Naive thymus-derived CD8-positive, alpha-beta T cell (primary cell): ENCODE data around the gene C4orf17. TPM values are rescaled to one million over a fixed set of nuclear protein-coding genes. Genes with fewer than 3 reads are reported as not detected.
"Not testable (repeated sequence)": the region's sequence is repeated elsewhere in the genome, so short reads cannot be mapped to it uniquely, and the experiment has no call there.

Source experiments
- ATAC-seq, 2 donors: fragments of 150-1000 bp; cut with Tn5 transposase in 1 of 2; sonication (Bioruptor Pico), chemical (Tn5 transposase) in 1 of 2; 1 replicate in 1 of 2; 2 replicates in 1 of 2; pipeline ENCODE4 v1.10.0; 2021; ENCODE audit warnings: mild to moderate bottlenecking in 2 of 2, moderate library complexity in 2 of 2
- POLR2A ChIA-PET: fragments of 350-600 bp; sonication (Branson Sonifier 250); formaldehyde crosslinking; loops from one replicate; lab custom pipeline; 2021; ENCODE audit warnings: antibody characterized with exemption; lab: Charles Lee
- DNase-seq, 10 donors: peaks; one replicate each; pipeline versions ENCODE4 v3.0.0 to v3.0.0-alpha.2; 2020 to 2022
- H3K27ac Mint-ChIP-seq, 10 donors: one replicate each; pipeline ENCODE4 v1.8.0; 2020 to 2022; ENCODE audit warnings: mild to moderate bottlenecking in 10 of 10, mixed read lengths in 10 of 10, moderate library complexity in 4 of 10, inconsistent platforms in 1 of 10
- H3K27me3 Mint-ChIP-seq, 5 donors: one replicate each; pipeline ENCODE4 v1.8.0; 2021 to 2022; ENCODE audit warnings: mixed read lengths in 5 of 5
- H3K36me3 Mint-ChIP-seq, 3 donors: one replicate each; pipeline ENCODE4 v1.8.0; 2020 to 2022; ENCODE audit warnings: mixed read lengths in 3 of 3, mild to moderate bottlenecking in 2 of 3, inconsistent platforms in 1 of 3
- H3K4me1 Mint-ChIP-seq, 4 donors: one replicate each; pipeline ENCODE4 v1.8.0; 2021 to 2022; ENCODE audit warnings: mixed read lengths in 4 of 4
- H3K4me3 Mint-ChIP-seq, 10 donors: one replicate each; pipeline ENCODE4 v1.8.0; 2020 to 2022; ENCODE audit warnings: mild to moderate bottlenecking in 10 of 10, mixed read lengths in 10 of 10, moderate library complexity in 6 of 10, inconsistent platforms in 1 of 10
- H3K9me3 Mint-ChIP-seq, 9 donors: one replicate each; pipeline ENCODE4 v1.8.0; 2020 to 2022; ENCODE audit warnings: mixed read lengths in 9 of 9, mild to moderate bottlenecking in 3 of 9, inconsistent platforms in 1 of 9, moderate library complexity in 1 of 9
- polyA plus RNA-seq, 3 donors: library from polyadenylated mRNA; unstranded; fragments of 300-500 nt; fragmentation: Illumina TruSeq; gene quantifications; one replicate each; pipeline ENCODE4 v1.2.3, GENCODE V29; 2021
- total RNA-seq, 8 experiments: library from RNA in 2 of 8; stranded (reverse) in 2 of 8; gene quantifications; one replicate each; pipeline ENCODE4 v1.2.3 and lab custom pipeline; 2021 to 2026

The C4orf17 gene
- total RNA-seq: not detected
- polyA plus RNA-seq: not detected
- total RNA-seq (lab: John Stamatoyannopoulos, UW): 0 reads per million in 6 experiments

GRCh38 chr4:99510721-99511120 is at the start of gene C4orf17:
Gene C4orf17, plus strand, starts transcription at chr4:99511021. Its CDS starts 2,061 bp downstream, at chr4:99513082.
- peaks cover 0 to 2% (median 0%) of the 10 kb centered on the region in 5 donors for H3K27me3 Mint-ChIP-seq
- DNase-seq: no peak
- H3K27ac Mint-ChIP-seq: peak within 1 kb of the TSS in 3 of 10 donors; percentile 8 to 44 (median 16)
- H3K4me1 Mint-ChIP-seq: peaks cover 24 to 36% (median 32%) of the 10 kb centered on the region in 4 donors
- no peaks in the 10 kb centered on the region for H3K36me3 Mint-ChIP-seq
- POLR2A ChIA-PET: no interaction called here
- peaks cover 0 to 10% (median 0%) of the 10 kb centered on the region in 9 donors for H3K9me3 Mint-ChIP-seq
- H3K4me3 Mint-ChIP-seq: no peak within 1 kb of the TSS
- no peak for ATAC-seq

GRCh38 chr4:99461623-99462401 is 49.0 kb upstream of the C4orf17 start:
- ATAC-seq (no peak), DNase-seq (no peak)
- H3K27me3 Mint-ChIP-seq: peaks cover 0 to 14% (median 9%) of the 10 kb centered on the region in 5 donors
- H3K27ac Mint-ChIP-seq: no peak overlapping the region
- H3K9me3 Mint-ChIP-seq: no peaks in the 10 kb centered on the region
- POLR2A ChIA-PET: no interaction called here
- no peaks in the 10 kb centered on the region for H3K36me3 Mint-ChIP-seq
- H3K4me1 Mint-ChIP-seq: no peaks in the 10 kb centered on the region
- no peak overlapping the region for H3K4me3 Mint-ChIP-seq

- peak; percentile 75 to 80 for ATAC-seq
- no peak overlapping the region for H3K27ac Mint-ChIP-seq
- H3K36me3 Mint-ChIP-seq: no peaks in the 10 kb centered on the region
- H3K27me3 Mint-ChIP-seq: peaks cover 0 to 13% (median 12%) of the 10 kb centered on the region in 5 donors
- peak in 9 of 10 donors; percentile 7 to 64 (median 39) for DNase-seq
- no peaks in the 10 kb centered on the region for H3K4me1 Mint-ChIP-seq
- H3K9me3 Mint-ChIP-seq: no peaks in the 10 kb centered on the region
- POLR2A ChIA-PET: no interaction called here
- H3K4me3 Mint-ChIP-seq: no peak overlapping the region
Measured at GRCh38 chr4:99462875-99463464, 47.9 kb upstream of the C4orf17 start.

- POLR2A ChIA-PET: no interaction called here
- ATAC-seq (no peak), DNase-seq (no peak)
- peaks cover 0 to 13% (median 10%) of the 10 kb centered on the region in 5 donors for H3K27me3 Mint-ChIP-seq
- no peak overlapping the region for H3K27ac Mint-ChIP-seq
- no peaks in the 10 kb centered on the region for H3K4me1 Mint-ChIP-seq
- H3K4me3 Mint-ChIP-seq: no peak overlapping the region
- H3K36me3 Mint-ChIP-seq: no peaks in the 10 kb centered on the region
- no peaks in the 10 kb centered on the region for H3K9me3 Mint-ChIP-seq
Measured at GRCh38 chr4:99463566-99463965, 47.3 kb upstream of the C4orf17 start.

GRCh38 chr4:99467887-99468286 is 42.9 kb upstream of the C4orf17 start:
- Mint-ChIP-seq H3K27me3 (peaks cover 0 to 12% (median 5%) of the 10 kb centered on the region in 5 donors), H3K9me3 (no peaks in the 10 kb centered on the region), H3K4me1 (no peaks in the 10 kb centered on the region), H3K4me3 (no peak overlapping the region), H3K36me3 (no peaks in the 10 kb centered on the region), H3K27ac (no peak overlapping the region)
- ATAC-seq (no peak), DNase-seq (no peak)
- POLR2A ChIA-PET: no interaction called here

- H3K4me3 Mint-ChIP-seq: no peak overlapping the region
- no peaks in the 10 kb centered on the region for H3K9me3 Mint-ChIP-seq
- no peaks in the 10 kb centered on the region for H3K36me3 Mint-ChIP-seq
- H3K27me3 Mint-ChIP-seq: peaks cover 0 to 12% (median 5%) of the 10 kb centered on the region in 5 donors
- ATAC-seq: no peak
- POLR2A ChIA-PET: no interaction called here
- no peaks in the 10 kb centered on the region for H3K4me1 Mint-ChIP-seq
- DNase-seq: no peak
- H3K27ac Mint-ChIP-seq: no peak overlapping the region
Measured at GRCh38 chr4:99468889-99469288, 41.9 kb upstream of the C4orf17 start.

- no peak for DNase-seq
- Mint-ChIP-seq H3K36me3 (no peaks in the 10 kb centered on the region), H3K27ac (no peak overlapping the region), H3K4me3 (no peak overlapping the region), H3K27me3 (peaks cover 0 to 6% (median 2%) of the 10 kb centered on the region in 5 donors), H3K9me3 (no peaks in the 10 kb centered on the region), H3K4me1 (no peaks in the 10 kb centered on the region)
- ATAC-seq: no peak
- POLR2A ChIA-PET: no interaction called here
Measured at GRCh38 chr4:99471349-99471748, 39.5 kb upstream of the C4orf17 start.

GRCh38 chr4:99471896-99472295 is 38.9 kb upstream of the C4orf17 start:
- no peaks in the 10 kb centered on the region for H3K9me3 Mint-ChIP-seq
- H3K36me3 Mint-ChIP-seq: no peaks in the 10 kb centered on the region
- no peak for ATAC-seq

GRCh38 chr4:99473131-99473530 is 37.7 kb upstream of the C4orf17 start:
- Mint-ChIP-seq H3K4me3 (no peak overlapping the region), H3K4me1 (no peaks in the 10 kb centered on the region), H3K9me3 (no peaks in the 10 kb centered on the region), H3K27ac (no peak overlapping the region), H3K36me3 (no peaks in the 10 kb centered on the region), H3K27me3 (peaks cover 0 to 4% (median 0%) of the 10 kb centered on the region in 5 donors)
- DNase-seq (no peak), ATAC-seq (no peak)
- POLR2A ChIA-PET: no interaction called here

More at GRCh38 chr4:99471896-99472295, 38.9 kb upstream of the C4orf17 start:
- Mint-ChIP-seq H3K4me1 (no peaks in the 10 kb centered on the region), H3K4me3 (no peak overlapping the region), H3K27me3 (peaks cover 0 to 6% (median 2%) of the 10 kb centered on the region in 5 donors), H3K27ac (no peak overlapping the region)
- DNase-seq: no peak
- POLR2A ChIA-PET: no interaction called here

GRCh38 chr4:99483636-99484035 is 27.2 kb upstream of the C4orf17 start:
- POLR2A ChIA-PET: no interaction called here
- no peak for DNase-seq
- Mint-ChIP-seq H3K4me1 (peaks cover 0 to 2% (median 0%) of the 10 kb centered on the region in 4 donors), H3K27me3 (peaks cover 0 to 1% (median 0%) of the 10 kb centered on the region in 5 donors), H3K4me3 (no peak overlapping the region), H3K27ac (no peak overlapping the region), H3K9me3 (peaks cover 0 to 47% (median 27%) of the 10 kb centered on the region in 9 donors), H3K36me3 (peaks cover 0 to 28% (median 17%) of the 10 kb centered on the region in 3 donors)
- no peak for ATAC-seq

- peaks cover 0 to 38% (median 21%) of the 10 kb centered on the region in 3 donors for H3K36me3 Mint-ChIP-seq
Measured at GRCh38 chr4:99485212-99485611, 25.6 kb upstream of the C4orf17 start.

GRCh38 chr4:99486648-99487047 is 24.2 kb upstream of the C4orf17 start:
- ATAC-seq, H3K4me3 Mint-ChIP-seq, POLR2A ChIA-PET, H3K27ac Mint-ChIP-seq, H3K4me1 Mint-ChIP-seq, DNase-seq, H3K27me3 Mint-ChIP-seq: not testable (repeated sequence)
- H3K36me3 Mint-ChIP-seq: peaks cover 0 to 41% (median 23%) of the 10 kb centered on the region in 3 donors
- H3K9me3 Mint-ChIP-seq: peaks cover 9 to 68% (median 33%) of the 10 kb centered on the region in 9 donors

More at GRCh38 chr4:99485212-99485611, 25.6 kb upstream of the C4orf17 start:
- ATAC-seq (no peak), DNase-seq (no peak)
- H3K27ac Mint-ChIP-seq: no peak overlapping the region
- H3K4me3 Mint-ChIP-seq: no peak overlapping the region
- peaks cover 0 to 1% (median 0%) of the 10 kb centered on the region in 5 donors for H3K27me3 Mint-ChIP-seq
- peaks cover 0 to 2% (median 0%) of the 10 kb centered on the region in 4 donors for H3K4me1 Mint-ChIP-seq
- peaks cover 9 to 61% (median 33%) of the 10 kb centered on the region in 9 donors for H3K9me3 Mint-ChIP-seq
- POLR2A ChIA-PET: no interaction called here

- Mint-ChIP-seq H3K4me3 (no peak overlapping the region), H3K27me3 (peaks cover 0 to 4% (median 0%) of the 10 kb centered on the region in 5 donors), H3K36me3 (peaks cover 0 to 56% (median 38%) of the 10 kb centered on the region in 3 donors), H3K9me3 (peaks cover 14 to 86% (median 40%) of the 10 kb centered on the region in 9 donors), H3K27ac (no peak overlapping the region), H3K4me1 (peaks cover 0 to 2% (median 0%) of the 10 kb centered on the region in 4 donors)
- no peak for DNase-seq
- no peak for ATAC-seq
- POLR2A ChIA-PET: no interaction called here
Measured at GRCh38 chr4:99490286-99490685, 20.5 kb upstream of the C4orf17 start.
